CD4-positive, alpha-beta T cell (primary cell): ENCODE results near the gene ERMAP. TPM values are rescaled to one million over a fixed set of nuclear protein-coding genes. Genes with fewer than 3 reads are reported as not detected.
A peak's percentile ranks its signal among the peaks of the same experiment; 100 is the strongest.

Experiments
- ATAC-seq: fragments of 200-7000 bp; cut with Tn5 transposase; one replicate; pipeline ENCODE4 v1.10.0; 2022; ENCODE audit warnings: mild to moderate bottlenecking; ENCODE audit not compliant: poor library complexity
- CTCF ChIA-PET: fragments of 350-600 bp; sonication (Branson Sonifier 250); formaldehyde crosslinking; loops from one replicate; lab custom pipeline; 2021; ENCODE audit warnings: antibody characterized with exemption, inconsistent platforms; lab: Charles Lee
- POLR2A ChIA-PET: fragments of 350-600 bp; sonication (Branson Sonifier 250); formaldehyde crosslinking; loops from one replicate; lab custom pipeline; 2021; ENCODE audit warnings: antibody characterized with exemption, inconsistent platforms; lab: Charles Lee
- DNase-seq, 14 experiments: peaks; one replicate each; pipeline ENCODE4 v3.0.0-alpha.2; 2013 to 2020; ENCODE audit warnings: mixed read lengths in 2 of 14
- H3K27ac ChIP-seq, 2 donors: one replicate each; pipeline versions ENCODE4 v1.5.1 to v1.7.0; 2013; ENCODE audit warnings: low read length in 2 of 2, low read depth in 1 of 2, mild to moderate bottlenecking in 1 of 2
- H3K27me3 ChIP-seq, 2 experiments: 1 replicate in 1 of 2; 2 replicates in 1 of 2; pipeline versions ENCODE4 v1.6.1 to v1.7.0; 2013; ENCODE audit warnings: low read length in 2 of 2, control low read depth in 1 of 2, mild to moderate bottlenecking in 1 of 2, moderate library complexity in 1 of 2; ENCODE audit not compliant: insufficient read depth in 2 of 2, control insufficient read depth in 1 of 2
- H3K36me3 ChIP-seq: one replicate; pipeline ENCODE4 v1.6.1; 2013; ENCODE audit warnings: low read length, control low read depth; ENCODE audit not compliant: insufficient read depth
- H3K4me1 ChIP-seq: one replicate; pipeline ENCODE4 v1.6.1; 2013; ENCODE audit warnings: low read length, control low read depth; ENCODE audit not compliant: insufficient read depth
- H3K4me3 ChIP-seq: one replicate; pipeline ENCODE4 v1.5.1; 2013; ENCODE audit warnings: mild to moderate bottlenecking, low read length, moderate library complexity
- H3K9me3 ChIP-seq, 2 experiments: 1 replicate in 1 of 2; 2 replicates in 1 of 2; pipeline versions ENCODE4 v1.6.1 to v1.7.0; 2013; ENCODE audit warnings: low read length in 2 of 2, mild to moderate bottlenecking in 2 of 2, control low read depth in 1 of 2, moderate library complexity in 1 of 2; ENCODE audit not compliant: control insufficient read depth in 1 of 2, insufficient read depth in 1 of 2
- H3K27ac Mint-ChIP-seq: one replicate; pipeline ENCODE4 v1.8.0; 2020; ENCODE audit warnings: mixed read lengths
- H3K27me3 Mint-ChIP-seq: one replicate; pipeline ENCODE4 v1.8.0; 2021; ENCODE audit warnings: mixed read lengths
- H3K36me3 Mint-ChIP-seq: one replicate; pipeline ENCODE4 v1.8.0; 2021; ENCODE audit warnings: low read depth, mixed read lengths
- H3K4me1 Mint-ChIP-seq: one replicate; pipeline ENCODE4 v1.8.0; 2021; ENCODE audit warnings: low read depth, mixed read lengths
- H3K4me3 Mint-ChIP-seq: one replicate; pipeline ENCODE4 v1.8.0; 2020; ENCODE audit warnings: mild to moderate bottlenecking, mixed read lengths
- H3K9me3 Mint-ChIP-seq: one replicate; pipeline ENCODE4 v1.8.0; 2020; ENCODE audit warnings: mixed read lengths
- intact Hi-C, 2 experiments: fragments of 100-400 bp; cut with DNase I in 1 of 2; cut with micrococcal nuclease in 1 of 2; formaldehyde crosslinking; loops; one replicate each; pipeline versions ENCODE4 v1.15.1 to v1.9.0; 2023 to 2025; cut with DNase I, micrococcal nuclease
- total RNA-seq, 174 experiments: library from RNA in 2 of 174; stranded (reverse) in 2 of 174; gene quantifications; one replicate each; pipeline ENCODE4 v1.2.3 and lab custom pipeline; 2021 to 2026
- TF ChIP-seq, protein P1 (sequence below): fragments of 200-600 bp; IDR thresholded peaks from one replicate; pipeline ENCODE4 v1.8.0; 2022; ENCODE audit warnings: antibody characterized with exemption, mild to moderate bottlenecking

Gene ERMAP
- total RNA-seq, 2 experiments from 2014 or later: 4.4 to 5.0 TPM

DNA sequence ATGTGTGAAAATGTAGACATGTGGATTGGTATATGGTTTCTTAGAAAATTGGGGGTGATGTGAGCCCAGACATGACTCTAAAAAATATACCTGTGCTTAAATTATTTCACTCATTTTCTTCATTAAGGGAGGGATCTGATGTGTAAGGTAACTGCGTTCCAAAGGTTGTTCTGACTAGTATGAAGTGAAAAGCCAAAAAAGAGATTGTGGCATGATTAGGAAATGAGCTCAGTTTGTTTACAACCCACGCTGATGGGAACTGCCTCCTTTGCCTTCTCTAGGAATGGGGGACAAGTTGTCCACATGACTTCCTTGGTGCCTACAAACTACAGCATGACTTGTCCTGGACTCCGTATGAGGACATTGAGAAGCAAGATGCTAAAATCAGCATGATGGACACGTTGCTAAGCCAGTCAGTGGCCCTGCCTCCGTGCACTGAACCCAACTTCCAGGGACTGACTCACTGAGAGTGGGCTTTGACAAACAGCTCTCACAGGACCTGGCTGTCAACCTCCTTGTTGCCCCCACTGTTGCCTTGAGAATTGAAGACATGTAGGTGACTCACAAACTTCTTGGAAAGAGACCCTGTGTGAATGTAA lies 41.9 kb upstream of the ERMAP start:
- ATAC-seq (no peak), DNase-seq (no peak)
- intact Hi-C loops: loop anchor here in 1 of 2 experiments (5.0 kb wide), 1 partner anchor 137 kb away; no protein-coding TSS in a partner anchor
- Mint-ChIP-seq H3K4me1 (peaks cover 23% of the 10 kb centered on the region), H3K9me3 (no peaks in the 10 kb centered on the region), H3K36me3 (peaks cover 77% of the 10 kb centered on the region), H3K4me3 (no peak overlapping the region), H3K27me3 (no peaks in the 10 kb centered on the region), H3K27ac (no peak overlapping the region)
- ChIA-PET POLR2A (no interaction called here), CTCF (no interaction called here)
- no peaks in the 10 kb centered on the region for H3K27me3 ChIP-seq
- H3K27ac ChIP-seq: no peak overlapping the region
- TF ChIP-seq, protein P1, sequence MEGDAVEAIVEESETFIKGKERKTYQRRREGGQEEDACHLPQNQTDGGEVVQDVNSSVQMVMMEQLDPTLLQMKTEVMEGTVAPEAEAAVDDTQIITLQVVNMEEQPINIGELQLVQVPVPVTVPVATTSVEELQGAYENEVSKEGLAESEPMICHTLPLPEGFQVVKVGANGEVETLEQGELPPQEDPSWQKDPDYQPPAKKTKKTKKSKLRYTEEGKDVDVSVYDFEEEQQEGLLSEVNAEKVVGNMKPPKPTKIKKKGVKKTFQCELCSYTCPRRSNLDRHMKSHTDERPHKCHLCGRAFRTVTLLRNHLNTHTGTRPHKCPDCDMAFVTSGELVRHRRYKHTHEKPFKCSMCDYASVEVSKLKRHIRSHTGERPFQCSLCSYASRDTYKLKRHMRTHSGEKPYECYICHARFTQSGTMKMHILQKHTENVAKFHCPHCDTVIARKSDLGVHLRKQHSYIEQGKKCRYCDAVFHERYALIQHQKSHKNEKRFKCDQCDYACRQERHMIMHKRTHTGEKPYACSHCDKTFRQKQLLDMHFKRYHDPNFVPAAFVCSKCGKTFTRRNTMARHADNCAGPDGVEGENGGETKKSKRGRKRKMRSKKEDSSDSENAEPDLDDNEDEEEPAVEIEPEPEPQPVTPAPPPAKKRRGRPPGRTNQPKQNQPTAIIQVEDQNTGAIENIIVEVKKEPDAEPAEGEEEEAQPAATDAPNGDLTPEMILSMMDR: no peak
- H3K36me3 ChIP-seq: peaks cover 71% of the 10 kb centered on the region
- H3K9me3 ChIP-seq: no peaks in the 10 kb centered on the region
- peaks cover 9% of the 10 kb centered on the region for H3K4me1 ChIP-seq
- no peak overlapping the region for H3K4me3 ChIP-seq

DNA sequence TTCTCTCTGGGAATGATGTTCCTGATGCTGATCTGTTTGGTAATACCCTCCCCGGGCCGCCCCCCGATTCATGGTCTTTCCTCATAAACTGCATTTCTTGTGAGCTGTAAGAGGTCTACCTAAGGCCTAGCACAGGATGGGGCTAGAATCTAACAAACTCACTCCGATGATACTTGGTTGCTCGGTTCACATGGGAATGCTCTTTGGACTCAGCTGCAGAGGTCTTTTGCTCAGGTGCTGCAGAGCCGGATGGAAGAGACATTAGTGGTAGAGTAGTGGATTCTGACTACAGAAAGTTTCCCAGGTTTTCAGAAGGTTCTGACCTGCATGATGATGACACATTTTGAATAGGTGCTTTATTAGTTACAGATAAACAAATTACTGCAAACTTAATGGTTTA lies 40.4 kb upstream of the ERMAP start:
- ChIA-PET CTCF (interaction anchor here (3.9 kb wide), 1 partner anchor 297 kb away, joined by 19 read pairs; no protein-coding TSS in a partner anchor), POLR2A (interaction anchor here (1.4 kb wide), 1 partner anchor 10 kb away, joined by 4 read pairs; the partner anchor contains the start of genes C1orf50 and P3H1)
- no peak overlapping the region for H3K4me3 Mint-ChIP-seq
- peaks cover 14% of the 10 kb centered on the region for H3K4me1 Mint-ChIP-seq
- no peaks in the 10 kb centered on the region for H3K9me3 Mint-ChIP-seq
- H3K27me3 Mint-ChIP-seq: no peaks in the 10 kb centered on the region
- Histone ChIP-seq H3K27me3 (no peaks in the 10 kb centered on the region), H3K9me3 (no peaks in the 10 kb centered on the region), H3K27ac (no peak overlapping the region), H3K4me1 (peaks cover 3% of the 10 kb centered on the region), H3K36me3 (peaks cover 78% of the 10 kb centered on the region), H3K4me3 (no peak overlapping the region)
- peaks cover 91% of the 10 kb centered on the region for H3K36me3 Mint-ChIP-seq
- DNase-seq (no peak), ATAC-seq (no peak)
- intact Hi-C loops: loop anchor here (2.0 to 5.0 kb wide), 2 partner anchors 136 to 296 kb away; no protein-coding TSS in a partner anchor
- H3K27ac Mint-ChIP-seq: no peak overlapping the region
- TF ChIP-seq, protein P1: no peak

DNA sequence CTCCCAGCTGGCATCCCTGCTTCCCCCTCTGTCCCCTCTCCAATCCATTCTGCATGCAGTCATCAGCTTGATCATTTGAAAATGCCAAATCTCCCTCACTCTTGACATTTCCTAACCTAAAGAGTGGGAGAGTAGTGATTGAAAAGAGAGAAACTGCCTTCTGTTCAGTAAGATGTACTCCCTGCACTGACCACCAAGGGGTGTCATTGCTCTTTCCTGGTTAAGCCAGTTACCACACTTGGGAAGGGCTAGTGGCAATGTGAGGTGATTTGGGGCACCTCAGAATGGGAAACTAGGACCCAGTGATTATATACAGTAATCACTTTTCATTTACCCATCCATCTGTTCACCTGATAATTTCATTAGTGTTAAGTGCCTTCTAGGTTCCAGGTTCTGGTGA lies 39.1 kb upstream of the ERMAP start:
- DNase-seq (peak in 8 of 14 experiments; percentile 6 to 59 (median 25)), ATAC-seq (peak; percentile 84)
- CTCF ChIA-PET: interaction anchor here (0.8 to 3.9 kb wide), 5 partner anchors 39 to 303 kb away, joined by 3 to 19 read pairs (median 7); partner anchors contain the start of genes ERMAP and SVBP
- no peak overlapping the region for H3K27ac ChIP-seq
- TF ChIP-seq, protein P1: peak; percentile 36
- Mint-ChIP-seq H3K27me3 (no peaks in the 10 kb centered on the region), H3K9me3 (no peaks in the 10 kb centered on the region), H3K36me3 (peaks cover 89% of the 10 kb centered on the region), H3K4me3 (no peak overlapping the region), H3K27ac (no peak overlapping the region), H3K4me1 (peaks cover 6% of the 10 kb centered on the region)
- peaks cover 77% of the 10 kb centered on the region for H3K36me3 ChIP-seq
- POLR2A ChIA-PET: interaction anchor here (1.0 kb wide), 1 partner anchor 11 kb away, joined by 5 read pairs; the partner anchor contains the start of genes C1orf50 and P3H1
- H3K9me3 ChIP-seq: no peaks in the 10 kb centered on the region
- H3K4me1 ChIP-seq: no peaks in the 10 kb centered on the region
- intact Hi-C loops: loop anchor here (1.0 to 5.0 kb wide), 4 partner anchors 134 to 295 kb away; no protein-coding TSS in a partner anchor
- no peak overlapping the region for H3K4me3 ChIP-seq
- no peaks in the 10 kb centered on the region for H3K27me3 ChIP-seq
